Measurements from ENCODE around the gene PDLIM7.

PDLIM7 gene

GRCh38 chr5:177514541-177514940 lies 17.1 kb upstream of the PDLIM7 start:
- no peaks in the 10 kb centered on the region for H3K27me3 ChIP-seq (ENCODE audit: control insufficient read depth, insufficient read depth, low read length)
- H3K4me2 ChIP-seq (ENCODE audit: low read length): no peak overlapping the region
- H3K9me3 ChIP-seq (ENCODE audit: control insufficient read depth, low read length): no peaks in the 10 kb centered on the region
- H3K4me1 ChIP-seq: no peaks in the 10 kb centered on the region
- TF ChIP-seq, protein P1, sequence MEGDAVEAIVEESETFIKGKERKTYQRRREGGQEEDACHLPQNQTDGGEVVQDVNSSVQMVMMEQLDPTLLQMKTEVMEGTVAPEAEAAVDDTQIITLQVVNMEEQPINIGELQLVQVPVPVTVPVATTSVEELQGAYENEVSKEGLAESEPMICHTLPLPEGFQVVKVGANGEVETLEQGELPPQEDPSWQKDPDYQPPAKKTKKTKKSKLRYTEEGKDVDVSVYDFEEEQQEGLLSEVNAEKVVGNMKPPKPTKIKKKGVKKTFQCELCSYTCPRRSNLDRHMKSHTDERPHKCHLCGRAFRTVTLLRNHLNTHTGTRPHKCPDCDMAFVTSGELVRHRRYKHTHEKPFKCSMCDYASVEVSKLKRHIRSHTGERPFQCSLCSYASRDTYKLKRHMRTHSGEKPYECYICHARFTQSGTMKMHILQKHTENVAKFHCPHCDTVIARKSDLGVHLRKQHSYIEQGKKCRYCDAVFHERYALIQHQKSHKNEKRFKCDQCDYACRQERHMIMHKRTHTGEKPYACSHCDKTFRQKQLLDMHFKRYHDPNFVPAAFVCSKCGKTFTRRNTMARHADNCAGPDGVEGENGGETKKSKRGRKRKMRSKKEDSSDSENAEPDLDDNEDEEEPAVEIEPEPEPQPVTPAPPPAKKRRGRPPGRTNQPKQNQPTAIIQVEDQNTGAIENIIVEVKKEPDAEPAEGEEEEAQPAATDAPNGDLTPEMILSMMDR (IDR thresholded peaks at IDR 0.05): no peak
- H3K36me3 ChIP-seq (ENCODE audit: control insufficient read depth, insufficient read depth, low read length): no peaks in the 10 kb centered on the region
- H2AFZ ChIP-seq: no peak overlapping the region
- no peak overlapping the region for H3K27ac ChIP-seq
- H3K79me2 ChIP-seq: peaks cover 10% of the 10 kb centered on the region
- H3K4me3 ChIP-seq (ENCODE audit: low read depth, low read length): no peak overlapping the region
- no peak overlapping the region for H3K9ac ChIP-seq

DNA sequence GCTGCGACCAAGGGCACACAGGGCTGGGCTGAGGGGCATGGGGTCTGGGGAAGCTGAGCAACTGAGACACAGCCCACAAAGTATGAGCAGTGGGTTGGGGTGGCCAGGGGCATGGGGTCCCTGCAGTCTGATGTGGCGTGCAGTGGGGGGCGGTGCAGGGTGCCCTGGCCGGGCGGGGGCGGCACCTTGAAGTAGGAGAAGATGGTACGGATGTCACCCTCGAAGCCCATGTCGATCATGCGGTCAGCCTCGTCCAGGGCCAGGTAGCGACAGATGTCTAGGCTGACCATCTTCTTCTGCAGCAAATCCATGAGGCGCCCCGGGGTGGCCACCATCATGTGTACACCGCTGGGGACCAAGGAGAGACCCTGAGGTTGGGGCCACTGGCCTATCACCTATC lies 16.1 kb upstream of the PDLIM7 start:
- no peaks in the 10 kb centered on the region for H3K4me1 ChIP-seq
- H3K79me2 ChIP-seq: peaks cover 9% of the 10 kb centered on the region
- no peak overlapping the region for H3K9ac ChIP-seq
- H2AFZ ChIP-seq: no peak overlapping the region
- H3K4me2 ChIP-seq (ENCODE audit: low read length): no peak overlapping the region
- no peak overlapping the region for H3K27ac ChIP-seq
- no peaks in the 10 kb centered on the region for H3K27me3 ChIP-seq (ENCODE audit: control insufficient read depth, insufficient read depth, low read length)
- TF ChIP-seq, protein P1 (IDR thresholded peaks at IDR 0.05): no peak
- no peak overlapping the region for H3K4me3 ChIP-seq (ENCODE audit: low read depth, low read length)
- no peaks in the 10 kb centered on the region for H3K9me3 ChIP-seq (ENCODE audit: control insufficient read depth, low read length)
- no peaks in the 10 kb centered on the region for H3K36me3 ChIP-seq (ENCODE audit: control insufficient read depth, insufficient read depth, low read length)

DNA sequence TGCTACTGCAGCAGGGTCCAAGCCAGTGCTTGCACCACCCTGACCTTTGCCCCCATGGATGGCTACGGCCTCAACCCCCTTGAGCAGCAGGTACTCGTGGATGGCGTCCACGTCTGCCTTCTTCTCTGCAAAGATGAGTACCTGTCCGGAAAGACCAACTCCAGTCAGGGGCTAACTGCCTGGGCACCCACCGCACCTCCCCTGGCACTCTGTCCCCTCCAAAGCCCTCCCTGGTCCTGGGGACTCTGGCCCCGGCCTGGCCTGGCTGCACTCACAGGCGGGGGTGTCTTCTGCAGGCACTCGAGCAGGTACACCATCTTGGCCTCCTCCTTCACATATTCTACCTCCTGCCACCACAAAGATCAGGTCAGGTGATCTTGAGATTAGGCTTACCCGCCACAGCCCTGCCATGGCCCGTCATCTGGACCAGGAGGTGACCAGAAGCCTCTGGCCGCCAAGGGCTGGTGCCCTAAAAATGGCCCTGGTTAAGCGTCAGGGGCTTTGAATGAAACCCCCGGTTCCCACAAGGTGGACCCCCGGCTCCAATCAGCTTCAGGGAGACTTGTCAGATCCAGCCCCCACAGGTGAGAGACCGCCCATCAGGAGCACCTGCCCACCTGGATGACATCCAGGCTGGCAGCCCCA lies 15.5 kb upstream of the PDLIM7 start:
- H3K9ac ChIP-seq: no peak overlapping the region
- TF ChIP-seq, protein P1 (IDR thresholded peaks at IDR 0.05): no peak
- H3K36me3 ChIP-seq (ENCODE audit: control insufficient read depth, insufficient read depth, low read length): no peaks in the 10 kb centered on the region
- no peaks in the 10 kb centered on the region for H3K27me3 ChIP-seq (ENCODE audit: control insufficient read depth, insufficient read depth, low read length)
- no peak overlapping the region for H3K27ac ChIP-seq
- H3K4me2 ChIP-seq (ENCODE audit: low read length): no peak overlapping the region
- H3K79me2 ChIP-seq: peaks cover 9% of the 10 kb centered on the region
- no peaks in the 10 kb centered on the region for H3K4me1 ChIP-seq
- no peak overlapping the region for H2AFZ ChIP-seq
- no peaks in the 10 kb centered on the region for H3K9me3 ChIP-seq (ENCODE audit: control insufficient read depth, low read length)
- no peak overlapping the region for H3K4me3 ChIP-seq (ENCODE audit: low read depth, low read length)

GRCh38 chr5:177511796-177512675 lies 14.6 kb upstream of the PDLIM7 start:
- TF ChIP-seq, protein P1 (IDR thresholded peaks at IDR 0.05): no peak
- Histone ChIP-seq H3K4me2 (ENCODE audit: low read length) (no peak overlapping the region), H3K27me3 (ENCODE audit: control insufficient read depth, insufficient read depth, low read length) (no peaks in the 10 kb centered on the region), H3K9ac (no peak overlapping the region), H3K9me3 (ENCODE audit: control insufficient read depth, low read length) (no peaks in the 10 kb centered on the region), H3K4me3 (ENCODE audit: low read depth, low read length) (no peak overlapping the region), H3K36me3 (ENCODE audit: control insufficient read depth, insufficient read depth, low read length) (no peaks in the 10 kb centered on the region), H2AFZ (no peak overlapping the region), H3K79me2 (peaks cover 9% of the 10 kb centered on the region), H3K27ac (no peak overlapping the region), H3K4me1 (no peaks in the 10 kb centered on the region)
